Astrocyte (in vitro differentiated cells and primary cell): ENCODE measurements around the gene GPR42. TPM values are rescaled to one million over a fixed set of nuclear protein-coding genes. Genes with fewer than 3 reads are reported as not detected.

ENCODE experiments used
- DNase-seq: peaks from one replicate; pipeline ENCODE4 v3.0.0-alpha.2; 2010; ENCODE audit warnings: low read depth
- FAIRE-seq: peaks from 2 replicates; lab custom pipeline; 2011; peaks lifted over from hg19 to GRCh38; lab: Jason Lieb, UNC
- H2AFZ ChIP-seq: 2 replicates; pipeline ENCODE4 v1.6.0; 2012; ENCODE audit warnings: low read depth, low read length, inconsistent platforms
- H3K27ac ChIP-seq: 2 replicates; pipeline ENCODE4 v1.5.1; 2011; ENCODE audit warnings: low read depth, low read length, inconsistent platforms
- H3K27me3 ChIP-seq: 2 replicates; pipeline ENCODE4 v1.6.0; 2011; ENCODE audit warnings: low read length, inconsistent platforms; ENCODE audit not compliant: insufficient read depth
- H3K36me3 ChIP-seq: 2 replicates; pipeline ENCODE4 v1.5.1; 2011; ENCODE audit warnings: low read length, inconsistent platforms; ENCODE audit not compliant: insufficient read depth
- H3K4me1 ChIP-seq: 2 replicates; pipeline ENCODE4 v1.5.1; 2011; ENCODE audit warnings: low read length, inconsistent platforms; ENCODE audit not compliant: insufficient read depth
- H3K4me2 ChIP-seq: 2 replicates; pipeline ENCODE4 v1.6.0; 2012; ENCODE audit warnings: low read length, inconsistent platforms
- H3K4me3 ChIP-seq: 2 replicates; pipeline ENCODE4 v1.5.1; 2011; ENCODE audit warnings: low read depth, mild to moderate bottlenecking, low read length, inconsistent platforms; ENCODE audit not compliant: insufficient read depth
- H3K79me2 ChIP-seq: 2 replicates; pipeline ENCODE4 v1.6.0; 2012; ENCODE audit warnings: mild to moderate bottlenecking, low read length, inconsistent platforms; ENCODE audit not compliant: insufficient read depth
- H3K9ac ChIP-seq: 2 replicates; pipeline ENCODE4 v1.6.0; 2012; ENCODE audit warnings: mild to moderate bottlenecking, low read length, inconsistent platforms
- H3K9me3 ChIP-seq: 2 replicates; pipeline ENCODE4 v1.5.1; 2012; ENCODE audit warnings: low read depth, mild to moderate bottlenecking, low read length, inconsistent platforms; ENCODE audit not compliant: insufficient read depth
- H4K20me1 ChIP-seq: 2 replicates; pipeline ENCODE4 v1.6.0; 2012; ENCODE audit warnings: low read length, inconsistent platforms; ENCODE audit not compliant: insufficient read depth
- H3K27ac Mint-ChIP-seq: one replicate; pipeline ENCODE4 v1.8.0; 2021; ENCODE audit warnings: mild to moderate bottlenecking, mixed read lengths; ENCODE audit not compliant: unreplicated experiment
- H3K27me3 Mint-ChIP-seq: one replicate; pipeline ENCODE4 v1.8.0; 2021; ENCODE audit warnings: low read depth, mixed read lengths; ENCODE audit not compliant: unreplicated experiment
- H3K36me3 Mint-ChIP-seq: one replicate; pipeline ENCODE4 v1.8.0; 2021; ENCODE audit warnings: low read depth, mixed read lengths; ENCODE audit not compliant: unreplicated experiment
- H3K4me1 Mint-ChIP-seq: one replicate; pipeline ENCODE4 v1.8.0; 2021; ENCODE audit warnings: low read depth, mixed read lengths; ENCODE audit not compliant: unreplicated experiment
- H3K4me3 Mint-ChIP-seq: one replicate; pipeline ENCODE4 v1.8.0; 2021; ENCODE audit warnings: mild to moderate bottlenecking, moderate library complexity, mixed read lengths; ENCODE audit not compliant: unreplicated experiment
- H3K9me3 Mint-ChIP-seq: one replicate; pipeline ENCODE4 v1.8.0; 2021; ENCODE audit warnings: mild to moderate bottlenecking, mixed read lengths; ENCODE audit not compliant: unreplicated experiment
- CTCF ChIP-seq: IDR thresholded peaks from 2 replicates; pipeline ENCODE4 v1.5.1; 2011; ENCODE audit warnings: low read depth, mild to moderate bottlenecking, inconsistent platforms, low read length, moderate library complexity; ENCODE audit not compliant: insufficient read depth
- EZH2 ChIP-seq: IDR thresholded peaks from 2 replicates; pipeline ENCODE4 v1.6.1; 2012; ENCODE audit warnings: mild to moderate bottlenecking, low read length, inconsistent platforms; ENCODE audit not compliant: insufficient read depth
- microRNA-seq: library from miRNA; unstranded; fragments of <30 nt; microRNA quantifications from one replicate; pipeline ENCODE4 v1.2.0, GENCODE V29; 2020
- total RNA-seq: library from RNA; stranded (reverse); gene quantifications from 2 replicates; pipeline ENCODE4 v1.2.1, GENCODE V29; 2021

The GPR42 gene
- total RNA-seq, 1 donor from 2014 or later: not detected

DNA sequence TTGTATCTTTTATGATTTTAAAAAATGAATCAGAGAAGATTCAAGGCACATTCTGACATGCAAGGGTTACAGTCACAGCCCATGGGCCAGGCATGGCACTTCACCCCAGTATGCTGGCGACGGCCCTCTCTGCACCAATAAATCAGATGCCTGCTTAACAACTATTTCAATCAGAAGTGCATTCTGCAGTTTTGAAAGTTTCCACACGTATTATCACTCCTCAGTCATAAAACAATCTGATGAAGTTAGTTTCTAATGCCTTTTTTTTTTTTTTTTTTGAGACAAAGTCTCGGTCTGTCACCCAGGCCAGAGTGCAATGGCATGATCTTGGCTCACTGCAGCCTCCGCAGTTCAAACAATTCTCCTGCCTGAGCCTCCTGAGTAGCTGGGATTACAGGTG is 48.9 kb downstream of the GPR42 start:
- FAIRE-seq (no peak), DNase-seq (no peak)
- no peak for TF ChIP-seq CTCF
- TF ChIP-seq EZH2: no peak
- Histone ChIP-seq H3K27me3 (no peaks in the 10 kb centered on the region), H2AFZ (no peak overlapping the region), H3K4me1 (no peaks in the 10 kb centered on the region), H4K20me1 (no peaks in the 10 kb centered on the region), H3K79me2 (no peaks in the 10 kb centered on the region), H3K9ac (no peak overlapping the region), H3K4me2 (no peak overlapping the region), H3K4me3 (no peak overlapping the region), H3K9me3 (no peaks in the 10 kb centered on the region), H3K27ac (no peak overlapping the region), H3K36me3 (no peaks in the 10 kb centered on the region)
- Mint-ChIP-seq H3K27ac (no peak overlapping the region), H3K27me3 (peaks cover 53% of the 10 kb centered on the region), H3K4me1 (no peaks in the 10 kb centered on the region), H3K9me3 (no peaks in the 10 kb centered on the region), H3K4me3 (no peak overlapping the region), H3K36me3 (no peaks in the 10 kb centered on the region)

DNA sequence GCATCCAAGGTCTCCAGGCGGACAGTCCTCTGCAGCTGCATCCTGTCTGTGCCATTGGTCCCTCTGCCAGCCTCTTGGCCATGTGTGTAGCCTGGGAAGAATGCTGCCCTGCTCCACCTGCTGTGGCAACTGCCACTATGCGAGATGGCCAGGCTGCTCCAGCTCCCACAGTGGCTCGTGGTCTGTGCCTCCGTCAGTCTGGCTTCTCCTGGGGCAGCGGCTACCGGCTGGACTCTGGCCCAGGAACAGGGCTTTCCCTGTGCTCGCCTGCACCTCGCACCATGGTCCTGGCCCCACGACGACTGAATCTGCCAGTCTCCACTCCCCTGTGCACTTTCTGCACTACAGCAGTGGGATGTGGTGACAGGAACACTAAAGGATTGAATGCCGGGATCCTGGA is 50.5 kb downstream of the GPR42 start:
- no peak overlapping the region for H2AFZ ChIP-seq
- no peak overlapping the region for H3K27ac ChIP-seq
- Mint-ChIP-seq H3K4me1 (no peaks in the 10 kb centered on the region), H3K27me3 (peaks cover 48% of the 10 kb centered on the region), H3K27ac (no peak overlapping the region), H3K4me3 (no peak overlapping the region), H3K36me3 (no peaks in the 10 kb centered on the region), H3K9me3 (no peaks in the 10 kb centered on the region)
- no peaks in the 10 kb centered on the region for H3K27me3 ChIP-seq
- H3K9me3 ChIP-seq: no peaks in the 10 kb centered on the region
- H3K4me1 ChIP-seq: no peaks in the 10 kb centered on the region
- H3K4me2 ChIP-seq: no peak overlapping the region
- FAIRE-seq (no peak), DNase-seq (no peak)
- no peaks in the 10 kb centered on the region for H3K36me3 ChIP-seq
- TF ChIP-seq EZH2 (no peak), CTCF (no peak)
- no peaks in the 10 kb centered on the region for H3K79me2 ChIP-seq
- H3K4me3 ChIP-seq: no peak overlapping the region
- H4K20me1 ChIP-seq: no peaks in the 10 kb centered on the region
- no peak overlapping the region for H3K9ac ChIP-seq

Small RNA genes within 50 kb of the gene (microRNA-seq; reads per million reads assigned to microRNA genes)
- not detected for gene MIR5196

Other genes with a start within 250 kb of the GPR42 start
- 0.20 and 0.29 TPM in 2 replicates for gene LGI4, start 236.0 kb upstream of the GPR42 start, total RNA-seq
- 0.52 and 1.1 TPM in 2 replicates for gene FXYD1, start 232.2 kb upstream of the GPR42 start, total RNA-seq
- 0.65 TPM in 1 of 2 replicates, not detected in the other for gene FXYD7, start 227.8 kb upstream of the GPR42 start, total RNA-seq
- 96.9 and 108 TPM in 2 replicates for gene FXYD5, start 216.3 kb upstream of the GPR42 start, total RNA-seq
- not detected in 2 replicates for gene FAM187B, start 142.3 kb upstream of the GPR42 start, total RNA-seq
- gene LSR, start 122.1 kb upstream of the GPR42 start, total RNA-seq: 8.4 and 18.1 TPM in 2 replicates
- gene USF2, start 102.1 kb upstream of the GPR42 start, total RNA-seq: 68.9 and 70.0 TPM in 2 replicates
- 0.36 and 0.38 TPM in 2 replicates for gene HAMP, start 88.5 kb upstream of the GPR42 start, total RNA-seq
- not detected in 2 replicates for gene MAG, start 78.9 kb upstream of the GPR42 start, total RNA-seq
- gene CD22, start 41.9 kb upstream of the GPR42 start, total RNA-seq: not detected in 2 replicates
- gene FFAR1, start 23.2 kb upstream of the GPR42 start, total RNA-seq: not detected in 2 replicates
- gene FFAR3, start 12.6 kb upstream of the GPR42 start, total RNA-seq: not detected in 2 replicates
- not detected in 2 replicates for gene FFAR2, start 77.2 kb downstream of the GPR42 start, total RNA-seq
- not detected in 2 replicates for gene KRTDAP, start 119.4 kb downstream of the GPR42 start, total RNA-seq
- 50.7 and 56.9 TPM in 2 replicates for gene DMKN, start 142.6 kb downstream of the GPR42 start, total RNA-seq
- 0.18 and 0.38 TPM in 2 replicates for gene SBSN, start 157.2 kb downstream of the GPR42 start, total RNA-seq
- gene GAPDHS, start 162.4 kb downstream of the GPR42 start, total RNA-seq: not detected in 2 replicates
- gene TMEM147, start 174.6 kb downstream of the GPR42 start, total RNA-seq: 68.2 and 69.3 TPM in 2 replicates
- gene ATP4A, start 192.6 kb downstream of the GPR42 start, total RNA-seq: not detected in 2 replicates
- gene PMIS2, start 215.1 kb downstream of the GPR42 start, total RNA-seq: not detected in 2 replicates
- 5.3 and 6.0 TPM in 2 replicates for gene HAUS5, start 241.7 kb downstream of the GPR42 start, total RNA-seq